Karpas-422 (cell line): Measurements from ENCODE around the gene TMEM59L. TPM values are rescaled to one million over a fixed set of nuclear protein-coding genes. Genes with fewer than 3 reads are reported as not detected.

Experiments
- DNase-seq: peaks from one replicate; pipeline ENCODE4 v3.0.0-alpha.2; 2015
- H2AFZ ChIP-seq: fragments of 200-600 bp; sonication (generic); 2 replicates; pipeline ENCODE4 v1.6.1; 2014; ENCODE audit warnings: antibody characterized with exemption, low read length, mixed read lengths
- H3K27ac ChIP-seq: fragments of 200-600 bp; sonication (generic); 2 replicates; pipeline ENCODE4 v1.5.1; 2014; ENCODE audit warnings: mild to moderate bottlenecking, low read length, moderate library complexity
- H3K27me3 ChIP-seq: fragments of 200-600 bp; sonication (generic); 2 replicates; pipeline ENCODE4 v1.6.1; 2014; ENCODE audit warnings: low read length, mixed read lengths
- H3K36me3 ChIP-seq: fragments of 200-600 bp; sonication (generic); 2 replicates; pipeline ENCODE4 v1.6.1; 2014; ENCODE audit warnings: low read length, mixed read lengths; ENCODE audit not compliant: insufficient read depth
- H3K4me1 ChIP-seq: fragments of 200-600 bp; sonication (generic); 2 replicates; pipeline ENCODE4 v1.6.1; 2014; ENCODE audit warnings: mild to moderate bottlenecking, low read length, mixed read lengths
- H3K4me2 ChIP-seq: fragments of 200-600 bp; sonication (generic); 2 replicates; pipeline ENCODE4 v1.6.1; 2014; ENCODE audit warnings: low read length, low read depth, mild to moderate bottlenecking; ENCODE audit not compliant: poor library complexity, severe bottlenecking
- H3K4me3 ChIP-seq: fragments of 200-600 bp; sonication (generic); 2 replicates; pipeline ENCODE4 v1.5.1; 2014; ENCODE audit warnings: mild to moderate bottlenecking, antibody characterized with exemption, low read length, mixed read lengths
- H3K79me2 ChIP-seq: fragments of 200-600 bp; sonication (generic); 2 replicates; pipeline ENCODE4 v1.6.1; 2014; ENCODE audit warnings: mild to moderate bottlenecking, low read length, mixed read lengths
- H3K9ac ChIP-seq: fragments of 200-600 bp; sonication (generic); 2 replicates; pipeline ENCODE4 v1.6.0; 2014; ENCODE audit warnings: low read length
- H3K9me2 ChIP-seq: fragments of 200-600 bp; sonication (generic), shearing (Covaris generic); replicated peaks from 2 replicates; pipeline ENCODE4 v1.6.0; 2014; ENCODE audit warnings: mild to moderate bottlenecking, low read length, moderate library complexity; ENCODE audit not compliant: insufficient read depth
- H3K9me3 ChIP-seq: fragments of 300-700, 200-600 bp; sonication (generic); 2 replicates; pipeline ENCODE4 v1.6.1; 2014; ENCODE audit warnings: low read length, mixed read lengths
- H4K20me1 ChIP-seq: fragments of 200-600 bp; sonication (generic); 2 replicates; pipeline ENCODE4 v1.6.1; 2014; ENCODE audit warnings: mild to moderate bottlenecking, antibody characterized with exemption, low read length, low read depth; ENCODE audit not compliant: insufficient read depth
- total RNA-seq: library from RNA; depleted of rRNA; stranded (reverse); fragments of >200 nt; shearing (Covaris generic); gene quantifications from 2 replicates; pipeline ENCODE4 v1.2.3, GENCODE V29; 2014; ENCODE audit warnings: low replicate concordance

The TMEM59L gene
- total RNA-seq, 1 experiment from 2014 or later, result 2.5 TPM

DNA sequence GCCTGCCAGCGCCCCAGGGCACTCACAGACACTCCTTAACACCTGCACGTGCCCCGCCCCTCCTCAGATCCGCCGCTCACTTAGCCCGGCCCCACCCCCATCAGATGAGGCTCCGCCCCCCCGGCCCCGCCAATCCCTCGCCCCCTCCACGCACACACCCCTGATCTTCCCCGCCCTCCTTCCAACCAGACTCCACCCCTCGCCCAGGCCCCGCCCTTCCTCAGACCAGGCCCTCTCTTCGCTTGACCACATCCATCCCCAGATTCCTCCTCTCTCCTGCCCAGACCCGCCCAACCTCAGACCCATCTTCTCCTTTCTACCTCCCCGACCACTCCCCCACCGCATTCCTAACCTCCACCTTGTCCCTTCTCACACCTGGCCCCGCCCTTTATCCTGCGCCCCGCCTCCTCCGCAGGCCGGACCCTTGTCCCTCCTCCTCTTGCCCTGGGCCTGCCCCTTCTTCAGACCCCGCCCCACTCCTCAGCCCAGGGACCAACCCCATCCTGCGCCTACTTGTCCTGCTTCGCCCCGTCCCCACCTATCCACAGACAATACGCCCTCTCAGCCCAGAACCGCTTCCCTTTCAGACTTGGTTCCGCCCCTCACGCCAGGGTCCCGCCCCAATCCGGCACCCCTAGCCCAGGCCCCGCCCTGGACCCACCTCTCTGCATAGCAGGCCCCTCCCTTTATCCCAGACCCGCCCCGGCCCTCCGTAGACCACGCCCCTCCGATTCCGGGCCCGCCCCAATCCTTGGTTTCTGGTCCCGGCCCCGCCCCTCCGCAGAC lies 23.7 kb downstream of the TMEM59L start:
- peak overlapping the region; percentile 91 for H3K4me2 ChIP-seq

DNA sequence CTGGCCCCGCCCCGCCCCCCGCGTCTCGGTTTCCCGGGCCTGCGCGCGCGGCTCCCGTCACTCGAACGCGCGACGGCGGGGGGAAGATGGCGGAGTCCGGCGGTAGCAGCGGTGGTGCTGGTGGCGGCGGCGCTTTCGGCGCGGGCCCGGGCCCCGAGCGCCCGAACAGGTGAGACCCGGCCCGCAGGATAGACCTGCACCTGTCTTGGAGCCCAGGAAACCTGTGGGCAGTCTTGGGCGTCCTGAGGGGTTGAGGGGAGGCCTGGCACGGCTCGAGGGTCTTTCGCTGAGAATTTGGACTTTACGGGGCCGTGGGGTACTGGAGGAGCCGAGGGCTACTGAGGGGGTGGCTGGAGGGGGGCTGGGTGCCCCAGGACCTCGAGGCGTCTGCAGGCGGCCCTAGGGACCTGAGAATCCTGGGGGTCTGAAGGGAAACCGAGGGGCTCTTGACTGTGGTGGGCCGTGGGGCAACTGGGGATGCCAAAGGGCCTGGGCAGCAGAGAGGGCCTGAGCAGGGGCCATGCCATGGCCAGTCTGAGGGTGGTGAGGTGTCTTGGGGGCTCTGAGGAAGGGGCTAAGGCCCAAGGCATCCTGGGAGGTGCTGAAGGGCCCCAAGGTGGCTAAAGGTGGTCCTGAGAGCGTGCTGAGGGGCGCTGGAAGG lies 24.4 kb downstream of the TMEM59L start, which contains the start of gene KLHL26:
KLHL26 (plus strand) TSS at position 60 of the 661 bp plus-strand sequence; CDS start at position 87, 27 bp downstream.
- H3K27ac ChIP-seq, result no peak within 1 kb of the TSS
- H3K9me2 ChIP-seq, result no peaks in the 10 kb centered on the region
- H2AFZ ChIP-seq, result peak within 1 kb of the TSS; percentile 85; the same call in 1 of the 2 replicates
- no peak for DNase-seq
- peak within 1 kb of the TSS; percentile 92 for H3K4me3 ChIP-seq
- peak within 1 kb of the TSS; percentile 91 for H3K4me2 ChIP-seq
- no peaks in the 10 kb centered on the region for H3K27me3 ChIP-seq
- H3K4me1 ChIP-seq, result peaks cover 16% of the 10 kb centered on the region
- H3K9me3 ChIP-seq, result no peaks in the 10 kb centered on the region
- no peaks in the 10 kb centered on the region; the same call in 1 of the 2 replicates for H4K20me1 ChIP-seq
- peak within 1 kb of the TSS; percentile 91 for H3K9ac ChIP-seq
- H3K79me2 ChIP-seq, result peaks cover 15% of the 10 kb centered on the region; the same call in 1 of the 2 replicates
- no peaks in the 10 kb centered on the region for H3K36me3 ChIP-seq

More for the DNA sequence above, 23.7 kb downstream of the TMEM59L start:
- Histone ChIP-seq H4K20me1 (no peaks in the 10 kb centered on the region; the same call in 1 of the 2 replicates), H3K79me2 (peaks cover 15% of the 10 kb centered on the region; the same call in 1 of the 2 replicates), H3K36me3 (no peaks in the 10 kb centered on the region), H3K4me3 (peak overlapping the region; percentile 92), H3K9me2 (no peaks in the 10 kb centered on the region), H3K27ac (no peak overlapping the region), H2AFZ (peak overlapping the region; percentile 85; the same call in 1 of the 2 replicates), H3K4me1 (peaks cover 16% of the 10 kb centered on the region), H3K27me3 (no peaks in the 10 kb centered on the region), H3K9ac (peak overlapping the region; percentile 91), H3K9me3 (no peaks in the 10 kb centered on the region)
- DNase-seq, result peak; percentile 99

DNA sequence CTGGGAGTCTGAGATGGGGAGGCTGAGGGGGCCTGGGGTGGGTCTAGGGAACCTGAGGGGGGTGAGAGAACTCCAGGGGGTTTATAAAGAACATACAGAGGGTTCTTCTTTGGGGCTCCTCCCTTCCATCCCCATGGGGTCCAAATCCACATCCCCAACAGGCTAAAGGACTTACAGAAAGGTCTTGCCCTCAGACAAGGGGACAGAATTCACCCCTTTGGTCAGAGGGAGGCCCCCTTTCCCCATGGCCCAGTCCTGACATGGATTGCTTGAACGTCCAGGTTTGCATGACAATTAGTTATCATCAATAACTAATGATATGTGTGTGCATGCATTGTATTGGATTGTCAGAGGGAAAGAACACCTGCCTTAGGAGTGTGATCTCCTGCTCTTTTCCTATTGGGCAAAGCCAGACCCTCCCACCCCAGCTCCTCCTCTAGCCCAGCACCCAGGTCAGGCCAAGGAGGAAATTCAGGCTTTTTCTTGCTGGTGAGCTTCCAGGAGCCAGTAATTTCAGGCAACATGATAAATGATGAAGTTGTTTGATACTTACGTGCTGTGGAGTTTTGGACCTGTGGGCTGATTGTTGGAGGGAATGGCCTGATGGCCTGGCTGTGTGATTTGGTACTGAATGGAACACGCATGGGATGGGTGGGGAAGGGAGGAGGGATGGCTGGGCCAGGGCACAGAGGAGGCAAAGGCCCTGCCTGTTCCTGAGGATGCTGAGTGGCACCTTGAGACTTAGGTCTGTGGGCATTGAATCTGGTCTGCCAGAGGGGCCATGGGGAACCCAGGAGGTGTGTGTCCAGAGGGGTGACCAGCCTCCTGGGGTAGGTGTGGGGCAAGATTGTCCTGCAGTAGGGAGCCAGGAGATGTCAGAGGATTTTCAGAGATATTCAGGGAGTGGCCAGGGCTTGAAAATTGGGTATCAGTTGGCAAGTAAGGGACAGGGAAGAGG lies 25.3 kb downstream of the TMEM59L start:
- H3K9me3 ChIP-seq, result no peaks in the 10 kb centered on the region
- no peaks in the 10 kb centered on the region for H3K27me3 ChIP-seq
- peak overlapping the region; percentile 91 for H3K4me2 ChIP-seq
- H3K36me3 ChIP-seq, result no peaks in the 10 kb centered on the region
- H3K27ac ChIP-seq, result no peak overlapping the region
- H3K79me2 ChIP-seq, result peaks cover 15% of the 10 kb centered on the region; the same call in 1 of the 2 replicates
- no peaks in the 10 kb centered on the region for H3K9me2 ChIP-seq
- peak; percentile 58 for DNase-seq
- peak overlapping the region; percentile 91 for H3K9ac ChIP-seq
- no peaks in the 10 kb centered on the region; the same call in 1 of the 2 replicates for H4K20me1 ChIP-seq
- peaks cover 16% of the 10 kb centered on the region for H3K4me1 ChIP-seq
- no peak overlapping the region for H2AFZ ChIP-seq
- H3K4me3 ChIP-seq, result peak overlapping the region; percentile 92

DNA sequence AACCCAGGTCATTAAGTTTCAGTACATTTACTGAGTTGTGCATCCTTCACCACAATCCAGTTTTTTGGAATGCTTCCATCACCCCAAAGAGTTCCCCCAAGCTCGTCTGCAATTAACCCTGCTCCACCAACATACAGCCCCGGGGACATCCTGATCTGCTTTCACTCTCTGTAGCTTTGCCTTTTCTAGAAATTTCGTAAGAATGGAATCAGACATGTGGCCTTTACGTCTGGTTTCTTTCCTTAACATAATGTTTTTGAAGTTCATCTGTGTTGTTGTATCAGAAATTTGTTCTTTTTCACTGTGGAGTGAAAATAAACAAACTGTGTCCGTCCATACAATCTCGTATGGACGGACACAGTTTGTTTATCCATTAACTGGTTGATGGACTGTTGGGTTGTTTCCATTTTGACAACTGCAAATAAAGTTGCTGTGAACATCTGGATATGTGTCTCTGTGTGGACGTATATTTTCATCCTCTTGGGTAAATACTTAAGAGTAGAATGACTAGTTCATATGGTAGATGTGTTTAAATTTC lies 27.1 kb downstream of the TMEM59L start:
- H3K4me2 ChIP-seq, result no peak overlapping the region
- H3K9me2 ChIP-seq, result no peaks in the 10 kb centered on the region
- no peak overlapping the region for H3K27ac ChIP-seq
- no peaks in the 10 kb centered on the region for H3K36me3 ChIP-seq
- no peak overlapping the region for H3K4me3 ChIP-seq
- H3K9ac ChIP-seq, result no peak overlapping the region
- H3K9me3 ChIP-seq, result no peaks in the 10 kb centered on the region
- no peak overlapping the region for H2AFZ ChIP-seq
- peaks cover 10% of the 10 kb centered on the region for H4K20me1 ChIP-seq
- no peaks in the 10 kb centered on the region for H3K27me3 ChIP-seq
- no peak for DNase-seq
- peaks cover 15% of the 10 kb centered on the region; the same call in 1 of the 2 replicates for H3K79me2 ChIP-seq
- peaks cover 16% of the 10 kb centered on the region for H3K4me1 ChIP-seq

DNA sequence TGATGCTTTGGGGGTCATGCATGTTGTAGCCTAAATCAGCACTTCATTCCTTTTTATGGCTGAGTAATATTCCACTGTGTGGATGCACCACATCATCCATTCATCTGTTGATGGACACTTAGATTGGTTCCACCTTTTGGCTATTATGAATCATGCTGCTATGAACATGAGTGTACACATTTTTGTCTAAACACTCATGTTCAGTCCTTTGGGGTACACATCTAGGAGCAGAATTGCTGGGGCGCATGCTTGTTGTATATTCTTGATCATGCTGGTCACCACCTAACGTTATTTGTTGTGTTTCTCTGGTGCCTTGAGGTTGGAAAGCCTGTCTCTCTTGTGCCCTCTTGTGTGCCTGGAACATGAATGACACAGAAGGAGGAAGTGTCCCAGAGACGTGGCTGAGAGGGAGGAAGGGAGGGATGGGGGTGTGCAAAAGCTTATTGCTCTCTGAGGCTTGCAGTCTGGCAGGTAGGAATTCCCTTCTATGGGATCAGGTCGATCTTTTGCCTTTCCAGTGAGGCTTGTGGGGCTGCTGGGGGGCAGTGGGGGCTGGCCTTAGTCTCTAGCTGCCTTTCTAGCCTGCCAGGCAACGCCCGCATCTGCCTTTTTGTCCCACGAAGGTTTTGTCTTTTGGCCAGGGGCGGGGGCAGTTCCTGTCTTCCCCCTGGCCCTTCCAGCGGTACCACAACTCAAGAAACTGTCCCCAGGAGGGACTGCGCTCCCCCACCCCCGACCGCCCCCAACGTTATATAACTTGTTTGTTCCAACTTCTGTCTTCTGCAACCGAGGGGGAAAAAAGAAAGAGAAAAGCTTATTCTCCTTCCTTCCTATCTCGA lies 31.7 kb downstream of the TMEM59L start:
- no peak overlapping the region for H3K4me2 ChIP-seq
- no peak overlapping the region for H3K27ac ChIP-seq
- no peaks in the 10 kb centered on the region for H3K9me2 ChIP-seq
- H3K9ac ChIP-seq, result no peak overlapping the region
- H3K4me1 ChIP-seq, result no peaks in the 10 kb centered on the region
- H2AFZ ChIP-seq, result no peak overlapping the region
- H3K9me3 ChIP-seq, result no peaks in the 10 kb centered on the region
- no peaks in the 10 kb centered on the region for H3K79me2 ChIP-seq
- H3K4me3 ChIP-seq, result no peak overlapping the region
- no peaks in the 10 kb centered on the region for H3K27me3 ChIP-seq
- DNase-seq, result peak; percentile 66
- no peaks in the 10 kb centered on the region for H3K36me3 ChIP-seq
- peaks cover 27% of the 10 kb centered on the region for H4K20me1 ChIP-seq

DNA sequence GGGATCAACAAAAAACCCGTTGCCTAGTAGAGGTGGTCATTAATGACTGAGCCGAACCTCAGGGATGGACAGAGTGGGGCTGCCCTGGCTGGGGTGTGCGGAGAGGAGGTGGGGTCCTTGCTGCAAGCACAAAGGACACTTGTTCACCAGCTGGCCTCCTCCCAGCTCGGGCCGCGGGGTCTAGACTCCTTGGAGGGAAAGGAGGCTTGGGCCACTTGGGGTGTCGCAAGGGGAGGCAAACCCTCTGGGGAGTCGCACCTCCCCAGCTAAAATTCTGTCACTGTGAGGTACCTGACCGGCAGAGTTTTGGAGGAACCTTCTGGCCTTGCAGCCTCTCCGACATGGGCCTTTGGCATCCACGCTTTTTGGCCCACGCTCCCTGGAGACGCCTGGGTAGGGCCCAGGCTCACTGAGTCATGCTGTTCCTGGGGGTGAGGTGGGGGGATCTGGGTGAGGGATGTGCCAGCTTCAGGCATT lies 32.4 kb downstream of the TMEM59L start:
- Histone ChIP-seq H3K36me3 (no peaks in the 10 kb centered on the region), H2AFZ (no peak overlapping the region), H3K27me3 (no peaks in the 10 kb centered on the region), H3K27ac (no peak overlapping the region), H3K4me2 (no peak overlapping the region), H3K9me3 (no peaks in the 10 kb centered on the region), H3K9me2 (no peaks in the 10 kb centered on the region), H4K20me1 (peaks cover 29% of the 10 kb centered on the region), H3K4me1 (no peaks in the 10 kb centered on the region), H3K9ac (no peak overlapping the region), H3K79me2 (no peaks in the 10 kb centered on the region), H3K4me3 (no peak overlapping the region)
- DNase-seq, result no peak
